ENCODE results near the gene FREM1.

- no peak for TF ChIP-seq ZFX (CRISPR knock-in tag; IDR thresholded peaks at IDR 0.05; ENCODE audit: low read depth)
- no peak for TF ChIP-seq ZNF318 (CRISPR knock-in tag; IDR thresholded peaks at IDR 0.05)
- TF ChIP-seq CTCF (CRISPR knock-in tag; IDR thresholded peaks at IDR 0.05): no peak
Measured at GRCh38 chr9:14935106-14935751, 25.0 kb upstream of the FREM1 start.
